ENCODE results near the gene DICER1. TPM values are rescaled to one million over a fixed set of nuclear protein-coding genes. Genes with fewer than 3 reads are reported as not detected.

Gene DICER1
- total RNA-seq, 4 donors from 2014 or later, result 29.4 to 63.7 (median 37.9) TPM

GRCh38 chr14:95069547-95069946 is 87.8 kb downstream of the DICER1 start:
- Histone ChIP-seq H3K4me1 (no peaks in the 10 kb centered on the region), H3K27me3 (peaks cover 3 to 7% (median 5%) of the 10 kb centered on the region in 3 donors), H3K9me3 (no peaks in the 10 kb centered on the region), H3K4me3 (no peak overlapping the region), H3K27ac (no peak overlapping the region), H3K36me3 (no peaks in the 10 kb centered on the region)
- ATAC-seq, result no peak
- no peak for TF ChIP-seq POLR2A (IDR thresholded peaks at IDR 0.05)
- no peak for TF ChIP-seq CTCF (IDR thresholded peaks at IDR 0.05 in 4 of 5, conservative IDR thresholded peaks at IDR 0.05 in 1 of 5)
- intact Hi-C loops (cut with DNase I; ENCODE audit: low total_unique reads), result no loop called here
- no peak for DNase-seq
- in situ Hi-C loops (cut with MboI; ENCODE audit: low sequenced_read_pairs in 4 of 4), result no loop called here

- Histone ChIP-seq H3K4me1 (no peaks in the 10 kb centered on the region), H3K4me3 (no peak overlapping the region), H3K36me3 (no peaks in the 10 kb centered on the region), H3K27ac (no peak overlapping the region), H3K27me3 (peaks cover 3 to 7% (median 5%) of the 10 kb centered on the region in 3 donors), H3K9me3 (no peaks in the 10 kb centered on the region)
- in situ Hi-C loops (cut with MboI; ENCODE audit: low sequenced_read_pairs in 4 of 4), result no loop called here
- TF ChIP-seq CTCF (IDR thresholded peaks at IDR 0.05 in 4 of 5, conservative IDR thresholded peaks at IDR 0.05 in 1 of 5), result no peak
- no peak for TF ChIP-seq POLR2A (IDR thresholded peaks at IDR 0.05)
- no peak for DNase-seq
- no peak for ATAC-seq
- intact Hi-C loops (cut with DNase I; ENCODE audit: low total_unique reads), result no loop called here
These were observed 88.3 kb downstream of the DICER1 start for GRCh38 chr14:95069018-95069417.

- in situ Hi-C loops (cut with MboI; ENCODE audit: low sequenced_read_pairs in 4 of 4), result no loop called here
- no peak for DNase-seq
- Histone ChIP-seq H3K4me3 (no peak overlapping the region), H3K9me3 (no peaks in the 10 kb centered on the region), H3K27me3 (peaks cover 3 to 5% (median 5%) of the 10 kb centered on the region in 3 donors), H3K4me1 (no peaks in the 10 kb centered on the region), H3K27ac (no peak overlapping the region), H3K36me3 (no peaks in the 10 kb centered on the region)
- TF ChIP-seq POLR2A (IDR thresholded peaks at IDR 0.05) (no peak), CTCF (IDR thresholded peaks at IDR 0.05 in 4 of 5, conservative IDR thresholded peaks at IDR 0.05 in 1 of 5) (no peak)
- no peak for ATAC-seq
- intact Hi-C loops (cut with DNase I; ENCODE audit: low total_unique reads), result no loop called here
These were observed 88.8 kb downstream of the DICER1 start for GRCh38 chr14:95068521-95068920.

- DNase-seq, result no peak
- peaks cover 3 to 5% (median 4%) of the 10 kb centered on the region in 3 donors for H3K27me3 ChIP-seq
- no peak for TF ChIP-seq CTCF (IDR thresholded peaks at IDR 0.05 in 4 of 5, conservative IDR thresholded peaks at IDR 0.05 in 1 of 5)
- no peak for TF ChIP-seq POLR2A (IDR thresholded peaks at IDR 0.05)
- no peak overlapping the region for H3K4me3 ChIP-seq
- no peaks in the 10 kb centered on the region for H3K36me3 ChIP-seq
- no peaks in the 10 kb centered on the region for H3K4me1 ChIP-seq
- in situ Hi-C loops (cut with MboI; ENCODE audit: low sequenced_read_pairs in 4 of 4), result no loop called here
- ATAC-seq, result no peak
- intact Hi-C loops (cut with DNase I; ENCODE audit: low total_unique reads), result no loop called here
- H3K9me3 ChIP-seq, result no peaks in the 10 kb centered on the region
- no peak overlapping the region for H3K27ac ChIP-seq
These were observed 89.2 kb downstream of the DICER1 start for GRCh38 chr14:95068080-95068479.

GRCh38 chr14:95067526-95067925 is 89.8 kb downstream of the DICER1 start:
- intact Hi-C loops (cut with DNase I; ENCODE audit: low total_unique reads), result no loop called here
- Histone ChIP-seq H3K27me3 (peaks cover 3 to 5% (median 4%) of the 10 kb centered on the region in 3 donors), H3K4me3 (no peak overlapping the region), H3K9me3 (no peaks in the 10 kb centered on the region), H3K4me1 (no peaks in the 10 kb centered on the region), H3K36me3 (no peaks in the 10 kb centered on the region), H3K27ac (no peak overlapping the region)
- TF ChIP-seq POLR2A (IDR thresholded peaks at IDR 0.05) (no peak), CTCF (IDR thresholded peaks at IDR 0.05 in 4 of 5, conservative IDR thresholded peaks at IDR 0.05 in 1 of 5) (no peak)
- no peak for DNase-seq
- in situ Hi-C loops (cut with MboI; ENCODE audit: low sequenced_read_pairs in 4 of 4), result no loop called here
- no peak for ATAC-seq
